H1 (cell line): ENCODE results near the gene IL27RA. TPM values are rescaled to one million over a fixed set of nuclear protein-coding genes. Genes with fewer than 3 reads are reported as not detected.

Experiments used
- CHD7 ChIP-seq: fragments of 300-600 bp; sonication (generic); IDR thresholded peaks from 2 replicates; pipeline ENCODE4 v1.7.1; 2012; ENCODE audit warnings: low read length, moderate library complexity, mild to moderate bottlenecking, inconsistent platforms; ENCODE audit not compliant: insufficient replicate concordance
- MAFK ChIP-seq: IDR thresholded peaks from 2 replicates; pipeline ENCODE4 v1.6.1; 2012; ENCODE audit warnings: low read depth, mild to moderate bottlenecking, improper control_type of control experiment, low read length
- NANOG ChIP-seq: IDR thresholded peaks from 2 replicates; pipeline ENCODE4 v1.6.1; 2011; ENCODE audit warnings: low read length, low read depth, mild to moderate bottlenecking, inconsistent platforms; ENCODE audit not compliant: insufficient read depth, poor library complexity, severe bottlenecking
- NRF1 ChIP-seq: IDR thresholded peaks from 2 replicates; pipeline ENCODE4 v1.6.1; 2011; ENCODE audit warnings: mild to moderate bottlenecking, low read depth, low read length, improper control_type of control experiment
- TCF12 ChIP-seq: IDR thresholded peaks from 2 replicates; pipeline ENCODE4 v1.6.1; 2011; ENCODE audit warnings: low read depth, mild to moderate bottlenecking, low read length
- TEAD4 ChIP-seq: IDR thresholded peaks from 2 replicates; pipeline ENCODE4 v1.6.1; 2012; ENCODE audit warnings: low read depth, low read length, inconsistent platforms, mixed read lengths
- YY1 ChIP-seq: IDR thresholded peaks from 2 replicates; pipeline ENCODE4 v1.6.1; 2011; ENCODE audit warnings: low read depth, mild to moderate bottlenecking, low read length
- polyA plus RNA-seq, 7 experiments: library from polyadenylated mRNA; depleted of rRNA in 3 of 7; stranded (reverse) in 5 of 7; unstranded in 2 of 7; fragments of >200 nt in 5 of 7; fragments of 200-250 nt in 2 of 7; gene quantifications; 1 replicate in 5 of 7; 2 replicates in 1 of 7; 4 replicates in 1 of 7; pipeline versions ENCODE4 v1.2.1 to v1.2.3, GENCODE V29; 2011 to 2013; ENCODE audit warnings: missing spikeins in 2 of 7, mixed read lengths in 2 of 7
- total RNA-seq: library from RNA; stranded (reverse); fragmentation: NEBNext Ultra II Directional; extraction: Animal tissue kit (Norgen Biotek cat#: 25700); gene quantifications from 2 replicates; pipeline ENCODE4 v1.2.1, GENCODE V29; 2021

IL27RA gene
- total and polyA plus RNA-seq, 2 of the 8 experiments (the other 6 are each of a cell fraction or from before 2014, with no cell fraction given): 9.9 to 14.7 TPM

GRCh38 chr19:14054099-14054498, 22.5 kb downstream of the IL27RA start (continued):
- no peak for TF ChIP-seq TCF12
- TF ChIP-seq YY1: no peak
- no peak for TF ChIP-seq MAFK
- no peak for TF ChIP-seq NRF1
- TF ChIP-seq TEAD4: no peak
- TF ChIP-seq NANOG: no peak
- no peak for TF ChIP-seq CHD7
